Bronchial epithelial cell (primary cell): Measurements from ENCODE around the gene LSM10. TPM values are rescaled to one million over a fixed set of nuclear protein-coding genes. Genes with fewer than 3 reads are reported as not detected.
A peak's percentile ranks its signal among the peaks of the same experiment; 100 is the strongest.

Source experiments
- DNase-seq: peaks from one replicate; pipeline ENCODE4 v3.0.0-alpha.2; 2010; ENCODE audit warnings: low read depth
- FAIRE-seq: peaks from 2 replicates; lab custom pipeline; 2011; peaks lifted over from hg19 to GRCh38; lab: Jason Lieb, UNC
- H3K27me3 ChIP-seq: 2 replicates; pipeline ENCODE4 v1.5.1; 2011; ENCODE audit warnings: low read length; ENCODE audit not compliant: control insufficient read depth, insufficient read depth
- H3K36me3 ChIP-seq: 2 replicates; pipeline ENCODE4 v1.5.1; 2011; ENCODE audit warnings: low read length; ENCODE audit not compliant: control insufficient read depth, insufficient read depth
- H3K4me3 ChIP-seq: 2 replicates; pipeline ENCODE4 v1.5.1; 2011; ENCODE audit warnings: mild to moderate bottlenecking, low read depth, low read length, control low read depth
- total RNA-seq: library from RNA; depleted of rRNA; stranded (reverse); fragments of >200 nt; gene quantifications from 2 replicates; pipeline ENCODE4 v1.2.1, GENCODE V29; 2014
- TF ChIP-seq, protein P1 (sequence below): IDR thresholded peaks from 2 replicates; pipeline ENCODE4 v1.5.1; 2011; ENCODE audit warnings: mild to moderate bottlenecking, moderate library complexity, low read length, control low read depth, inconsistent platforms; ENCODE audit not compliant: insufficient read depth, severe bottlenecking

Gene LSM10
- total RNA-seq, 1 donor from 2014 or later: 7.6 TPM

- H3K4me3 ChIP-seq: no peak overlapping the region
- FAIRE-seq: no peak
- TF ChIP-seq, protein P1, sequence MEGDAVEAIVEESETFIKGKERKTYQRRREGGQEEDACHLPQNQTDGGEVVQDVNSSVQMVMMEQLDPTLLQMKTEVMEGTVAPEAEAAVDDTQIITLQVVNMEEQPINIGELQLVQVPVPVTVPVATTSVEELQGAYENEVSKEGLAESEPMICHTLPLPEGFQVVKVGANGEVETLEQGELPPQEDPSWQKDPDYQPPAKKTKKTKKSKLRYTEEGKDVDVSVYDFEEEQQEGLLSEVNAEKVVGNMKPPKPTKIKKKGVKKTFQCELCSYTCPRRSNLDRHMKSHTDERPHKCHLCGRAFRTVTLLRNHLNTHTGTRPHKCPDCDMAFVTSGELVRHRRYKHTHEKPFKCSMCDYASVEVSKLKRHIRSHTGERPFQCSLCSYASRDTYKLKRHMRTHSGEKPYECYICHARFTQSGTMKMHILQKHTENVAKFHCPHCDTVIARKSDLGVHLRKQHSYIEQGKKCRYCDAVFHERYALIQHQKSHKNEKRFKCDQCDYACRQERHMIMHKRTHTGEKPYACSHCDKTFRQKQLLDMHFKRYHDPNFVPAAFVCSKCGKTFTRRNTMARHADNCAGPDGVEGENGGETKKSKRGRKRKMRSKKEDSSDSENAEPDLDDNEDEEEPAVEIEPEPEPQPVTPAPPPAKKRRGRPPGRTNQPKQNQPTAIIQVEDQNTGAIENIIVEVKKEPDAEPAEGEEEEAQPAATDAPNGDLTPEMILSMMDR: no peak
These were observed 6.4 kb downstream of the LSM10 start for GRCh38 chr1:36391271-36391670.

GRCh38 chr1:36390411-36390810, 7.3 kb downstream of the LSM10 start:
- peaks cover 9% of the 10 kb centered on the region for H3K36me3 ChIP-seq
- DNase-seq: no peak
- no peaks in the 10 kb centered on the region for H3K27me3 ChIP-seq
- TF ChIP-seq, protein P1: no peak
- no peak for FAIRE-seq
- no peak overlapping the region for H3K4me3 ChIP-seq

More at GRCh38 chr1:36391271-36391670, 6.4 kb downstream of the LSM10 start:
- H3K27me3 ChIP-seq: no peaks in the 10 kb centered on the region
- DNase-seq: no peak
- H3K36me3 ChIP-seq: peaks cover 9% of the 10 kb centered on the region

- Histone ChIP-seq H3K27me3 (no peaks in the 10 kb centered on the region), H3K36me3 (peaks cover 9% of the 10 kb centered on the region), H3K4me3 (no peak overlapping the region)
- no peak for DNase-seq
- FAIRE-seq: no peak
- TF ChIP-seq, protein P1: no peak
These were observed 7.7 kb downstream of the LSM10 start for GRCh38 chr1:36389999-36390398.

GRCh38 chr1:36389261-36389660, 8.4 kb downstream of the LSM10 start:
- TF ChIP-seq, protein P1: no peak
- H3K27me3 ChIP-seq: no peaks in the 10 kb centered on the region
- H3K4me3 ChIP-seq: no peak overlapping the region
- H3K36me3 ChIP-seq: peaks cover 9% of the 10 kb centered on the region
- DNase-seq: no peak
- no peak for FAIRE-seq

DNA sequence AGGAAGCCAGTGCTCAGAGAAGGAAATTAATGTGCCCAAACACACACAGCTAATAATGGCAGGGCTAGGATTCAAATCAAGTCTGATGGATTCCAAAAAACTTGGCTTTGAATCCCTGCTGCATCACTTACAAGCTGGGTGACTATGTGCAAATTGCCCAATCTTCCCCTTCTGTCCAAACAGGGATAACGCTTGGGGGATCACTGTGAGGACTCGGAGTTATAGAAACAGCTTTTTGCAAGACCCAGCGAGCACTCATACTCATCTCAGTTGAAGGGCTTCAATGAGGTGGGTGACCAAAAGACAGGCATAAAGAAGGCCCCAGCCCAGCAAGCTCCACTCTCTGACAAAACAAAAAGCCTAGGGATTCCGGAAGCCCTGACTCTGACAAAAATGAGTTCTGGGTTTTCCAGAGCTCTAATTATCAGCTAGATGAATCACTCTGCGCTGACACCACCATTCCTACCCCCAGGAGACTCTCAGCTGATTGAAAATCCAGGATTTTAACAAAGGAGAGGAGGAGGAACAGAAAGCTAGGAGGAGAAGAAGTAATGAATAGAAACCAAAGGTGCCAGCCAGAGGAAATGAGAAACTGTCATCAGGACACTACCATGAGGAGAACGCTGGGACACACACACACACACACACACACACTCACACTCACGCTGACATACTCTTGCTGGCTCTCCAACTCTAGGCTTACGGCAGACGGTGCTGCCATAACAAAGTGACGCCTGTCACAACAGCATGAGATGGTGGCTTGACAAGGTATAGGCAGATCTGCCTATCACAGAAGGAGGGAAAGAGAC, 10.4 kb downstream of the LSM10 start:
- H3K4me3 ChIP-seq: no peak overlapping the region

More for the DNA sequence above, 10.4 kb downstream of the LSM10 start:
- FAIRE-seq: no peak
- TF ChIP-seq, protein P1: no peak
- H3K27me3 ChIP-seq: no peaks in the 10 kb centered on the region
- DNase-seq: peak; percentile 71
- H3K36me3 ChIP-seq: peaks cover 7% of the 10 kb centered on the region
